COR-L47 (cell line): ENCODE measurements around the gene LPIN2.
"Not testable (repeated sequence)": the region's sequence is repeated elsewhere in the genome, so short reads cannot be mapped to it uniquely, and the experiment has no call there.

ENCODE experiments used
- DNase-seq: peaks from one replicate; lab custom pipeline; 2025; lab: John Stamatoyannopoulos, UW

Gene LPIN2

GRCh38 chr18:3013024-3013804 lies at the start of gene LPIN2:
Gene LPIN2 (minus strand): TSS chr18:3013144. CDS start chr18:2960840, 52,304 bp downstream.
- peak; percentile 95 for DNase-seq

GRCh38 chr18:3061581-3062312 lies 48.8 kb upstream of the LPIN2 start:
- DNase-seq: no peak

- no peak for DNase-seq
Measured at GRCh38 chr18:3060667-3061580, 48.0 kb upstream of the LPIN2 start.

- DNase-seq: no peak
Measured at GRCh38 chr18:3059272-3059671, 46.3 kb upstream of the LPIN2 start.

GRCh38 chr18:3058328-3059191 lies 45.6 kb upstream of the LPIN2 start:
- no peak for DNase-seq

GRCh38 chr18:3057526-3057925 lies 44.6 kb upstream of the LPIN2 start:
- DNase-seq: no peak

- DNase-seq: no peak
Measured at GRCh38 chr18:3056311-3056710, 43.4 kb upstream of the LPIN2 start.

- no peak for DNase-seq
Measured at GRCh38 chr18:3055816-3056215, 42.9 kb upstream of the LPIN2 start.

- no peak for DNase-seq
Measured at GRCh38 chr18:3055186-3055728, 42.3 kb upstream of the LPIN2 start.

GRCh38 chr18:3054780-3055179 lies 41.8 kb upstream of the LPIN2 start:
- no peak for DNase-seq

- DNase-seq: no peak
Measured at GRCh38 chr18:3054214-3054613, 41.3 kb upstream of the LPIN2 start.

- no peak for DNase-seq
Measured at GRCh38 chr18:3053081-3053480, 40.1 kb upstream of the LPIN2 start.

GRCh38 chr18:3052411-3052758 lies 39.4 kb upstream of the LPIN2 start:
- DNase-seq: no peak

- no peak for DNase-seq
Measured at GRCh38 chr18:3051718-3052410, 38.9 kb upstream of the LPIN2 start.

- not testable (repeated sequence) for DNase-seq
Measured at GRCh38 chr18:3049897-3050454, 37.0 kb upstream of the LPIN2 start.

- no peak for DNase-seq
Measured at GRCh38 chr18:3048820-3049349, 35.9 kb upstream of the LPIN2 start.

- DNase-seq: no peak
Measured at GRCh38 chr18:3048121-3048520, 35.2 kb upstream of the LPIN2 start.

- DNase-seq: no peak
Measured at GRCh38 chr18:3046216-3046808, 33.4 kb upstream of the LPIN2 start.

- no peak for DNase-seq
Measured at GRCh38 chr18:3044931-3045698, 32.2 kb upstream of the LPIN2 start.
